Stimulated activated naive CD8-positive, alpha-beta T cell treated with anti-CD3 and anti-CD28 coated beads, Interleukin-15, amount 100 ng/mL, for 72 hours (primary cell): Measurements from ENCODE around the gene ATP9B.

ENCODE experiments used
- ATAC-seq: fragments of 150-1000 bp; cut with Tn5 transposase; 2 replicates; pipeline ENCODE4 v1.10.0; 2021; ENCODE audit warnings: mild to moderate bottlenecking, moderate library complexity
- DNase-seq, 2 donors: peaks; one replicate each; pipeline ENCODE4 v3.0.0; 2021 to 2022
- H3K27ac Mint-ChIP-seq, 2 donors: one replicate each; pipeline ENCODE4 v1.8.0; 2022; ENCODE audit warnings: mild to moderate bottlenecking in 2 of 2, mixed read lengths in 2 of 2, moderate library complexity in 2 of 2
- H3K27me3 Mint-ChIP-seq: one replicate; pipeline ENCODE4 v1.8.0; 2022; ENCODE audit warnings: mixed read lengths
- H3K4me1 Mint-ChIP-seq: one replicate; pipeline ENCODE4 v1.8.0; 2022; ENCODE audit warnings: mild to moderate bottlenecking, mixed read lengths
- H3K4me3 Mint-ChIP-seq, 2 donors: one replicate each; pipeline ENCODE4 v1.8.0; 2022; ENCODE audit warnings: mild to moderate bottlenecking in 2 of 2, mixed read lengths in 2 of 2, moderate library complexity in 1 of 2
- H3K9me3 Mint-ChIP-seq, 2 donors: one replicate each; pipeline ENCODE4 v1.8.0; 2022; ENCODE audit warnings: mixed read lengths in 2 of 2

ATP9B gene

DNA sequence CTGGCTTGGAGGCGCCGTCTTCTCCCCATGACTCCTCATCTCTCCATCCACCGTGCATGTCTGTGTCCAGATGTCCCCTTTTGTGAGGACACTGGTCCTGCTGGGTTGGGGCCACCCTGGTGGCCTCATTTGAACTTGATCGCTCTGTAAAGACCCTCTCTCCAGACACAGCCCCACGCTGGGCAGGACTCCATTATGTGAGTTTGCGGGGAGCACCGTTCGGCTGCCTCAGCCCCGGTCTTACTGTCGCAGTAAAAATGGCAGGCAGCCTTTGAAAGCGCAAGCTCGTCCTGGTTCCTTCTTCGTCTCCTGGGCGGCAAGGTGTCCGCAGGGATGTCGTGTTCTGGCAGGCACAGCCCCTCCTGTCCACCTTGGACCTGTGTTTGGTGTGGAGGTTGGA, 344.2 kb downstream of the ATP9B start:
- H3K27ac Mint-ChIP-seq = peak overlapping the region in 1 of 2 donors; percentile 60
- peaks cover 35% of the 10 kb centered on the region for H3K4me1 Mint-ChIP-seq
- no peaks in the 10 kb centered on the region for H3K27me3 Mint-ChIP-seq
- no peaks in the 10 kb centered on the region for H3K9me3 Mint-ChIP-seq
- no peak overlapping the region for H3K4me3 Mint-ChIP-seq
- ATAC-seq (no peak), DNase-seq (no peak)

DNA sequence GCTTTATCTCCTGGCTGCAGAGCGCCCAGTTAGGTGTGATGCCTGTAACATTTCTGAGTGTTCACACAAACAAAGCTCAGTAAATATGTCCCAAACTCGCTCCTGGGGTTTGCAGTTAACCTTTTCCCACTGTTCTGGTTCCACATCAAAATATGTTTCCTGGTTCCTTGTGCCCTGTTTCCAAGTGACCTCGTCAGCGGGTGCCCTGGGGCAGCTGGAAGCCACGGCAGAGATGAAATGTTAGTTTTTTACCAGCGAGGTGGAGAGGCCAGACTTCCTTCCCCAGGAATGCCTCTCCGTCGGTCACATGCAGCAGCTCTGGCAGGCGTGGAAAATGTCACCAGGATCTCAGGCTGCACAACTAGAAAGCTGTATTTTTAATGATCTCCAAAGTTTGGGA, 344.7 kb downstream of the ATP9B start:
- H3K27ac Mint-ChIP-seq = no peak overlapping the region
- DNase-seq (no peak), ATAC-seq (no peak)
- no peak overlapping the region for H3K4me3 Mint-ChIP-seq
- peaks cover 35% of the 10 kb centered on the region for H3K4me1 Mint-ChIP-seq
- no peaks in the 10 kb centered on the region for H3K9me3 Mint-ChIP-seq
- no peaks in the 10 kb centered on the region for H3K27me3 Mint-ChIP-seq

DNA sequence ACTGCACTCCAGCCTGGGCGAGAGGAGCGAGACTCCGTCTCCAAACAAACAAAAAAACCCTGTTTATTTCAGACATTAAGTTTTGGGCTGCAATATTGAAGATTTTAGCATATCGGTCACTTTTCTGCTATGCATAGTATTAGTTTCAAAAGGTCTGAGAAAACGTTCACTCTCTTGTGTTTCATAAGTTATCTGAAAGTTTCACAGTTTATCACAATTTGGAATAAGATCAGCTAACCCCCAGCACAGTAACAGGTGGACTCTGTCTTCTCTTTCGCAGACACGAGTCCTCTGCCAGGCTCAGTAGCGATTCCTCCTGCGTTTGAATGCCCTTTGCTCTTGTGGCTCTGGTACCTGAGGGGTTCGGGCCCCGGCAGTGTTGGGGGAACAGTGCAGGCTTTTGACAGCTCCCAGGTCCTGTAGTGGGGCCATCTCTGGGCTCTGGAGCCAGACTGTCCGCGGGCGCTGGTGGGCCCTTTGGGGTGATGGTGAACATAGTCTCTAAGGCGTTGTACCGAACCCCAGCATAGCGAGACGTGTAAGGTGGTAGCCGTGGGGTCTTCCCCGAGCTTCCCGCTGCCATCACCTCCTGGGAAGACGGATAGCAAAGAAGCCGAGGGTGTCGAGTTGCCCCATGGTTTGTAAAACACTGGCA, 347.0 kb downstream of the ATP9B start:
- ATAC-seq = no peak
- Mint-ChIP-seq H3K27me3 (no peaks in the 10 kb centered on the region), H3K4me1 (peaks cover 52% of the 10 kb centered on the region), H3K4me3 (no peak overlapping the region), H3K27ac (peak overlapping the region in 1 of 2 donors; percentile 46), H3K9me3 (no peaks in the 10 kb centered on the region)
- DNase-seq = no peak

DNA sequence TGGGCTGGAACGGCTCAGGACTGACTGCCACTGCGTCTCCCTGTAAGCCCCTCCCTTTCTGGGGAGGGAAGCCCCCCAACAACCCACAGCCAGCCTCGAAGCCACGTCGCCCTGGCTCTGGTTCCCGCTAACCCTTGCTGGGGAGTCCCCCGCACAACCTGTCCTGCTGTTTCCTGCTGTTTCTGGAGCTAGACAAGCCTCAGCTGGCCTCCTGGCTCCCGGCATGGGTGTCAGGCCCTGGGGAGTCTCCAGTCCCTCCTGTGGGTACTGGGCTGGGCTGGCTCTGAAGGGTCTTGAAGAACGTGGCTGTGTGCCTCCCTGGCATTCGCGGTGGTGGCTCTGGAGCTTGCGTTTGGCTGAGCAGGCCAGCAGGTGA, 347.5 kb downstream of the ATP9B start:
- H3K27me3 Mint-ChIP-seq = no peaks in the 10 kb centered on the region
- peak overlapping the region; percentile 69 to 79 for H3K27ac Mint-ChIP-seq
- peak; percentile 33 for ATAC-seq
- DNase-seq = no peak
- H3K9me3 Mint-ChIP-seq = no peaks in the 10 kb centered on the region
- H3K4me3 Mint-ChIP-seq = no peak overlapping the region
- peaks cover 54% of the 10 kb centered on the region for H3K4me1 Mint-ChIP-seq

DNA sequence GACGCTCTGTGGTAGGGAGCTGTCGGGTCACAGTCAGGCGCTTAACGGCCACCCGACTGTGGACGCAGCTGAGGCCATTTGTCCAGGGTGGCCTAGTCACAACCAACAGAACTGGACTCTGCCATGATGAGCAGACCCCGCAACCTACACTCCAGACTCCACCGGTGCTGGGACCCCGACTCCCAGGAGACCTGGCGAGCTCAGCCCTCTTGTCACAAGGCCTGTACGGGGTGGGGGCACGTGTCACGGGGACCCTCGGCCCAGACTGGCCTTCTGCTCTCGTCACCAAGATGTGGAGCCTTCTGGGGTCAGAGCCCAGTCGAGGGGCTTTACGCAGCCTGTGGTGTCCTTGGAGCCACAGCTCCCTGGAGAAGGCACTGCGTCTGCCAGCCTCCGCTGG, 349.0 kb downstream of the ATP9B start:
- no peaks in the 10 kb centered on the region for H3K27me3 Mint-ChIP-seq
- no peak overlapping the region for H3K4me3 Mint-ChIP-seq
- H3K27ac Mint-ChIP-seq = no peak overlapping the region
- no peaks in the 10 kb centered on the region for H3K9me3 Mint-ChIP-seq
- DNase-seq (no peak), ATAC-seq (no peak)
- H3K4me1 Mint-ChIP-seq = peaks cover 57% of the 10 kb centered on the region

DNA sequence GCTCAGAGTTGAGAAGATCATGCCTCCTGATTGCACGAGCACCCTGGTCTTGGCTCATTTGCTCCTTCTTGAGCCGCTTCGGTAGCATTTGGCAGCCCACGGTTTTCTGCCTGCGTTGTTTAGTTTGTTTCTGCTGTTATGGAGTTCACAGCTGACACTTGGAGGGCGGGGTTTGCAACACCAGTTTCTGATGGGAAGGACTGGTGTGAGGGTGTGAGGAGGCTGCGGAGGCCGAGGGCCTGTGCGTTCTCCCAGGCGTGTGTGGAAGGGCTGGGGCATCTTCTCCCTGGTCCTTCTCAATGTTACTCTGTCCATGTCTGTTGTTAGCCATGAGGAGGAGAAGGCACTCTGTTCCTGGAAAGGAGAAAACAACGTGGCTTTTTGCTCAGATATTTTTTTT, 349.4 kb downstream of the ATP9B start:
- H3K4me3 Mint-ChIP-seq = no peak overlapping the region
- no peak for DNase-seq
- H3K9me3 Mint-ChIP-seq = no peaks in the 10 kb centered on the region
- no peaks in the 10 kb centered on the region for H3K27me3 Mint-ChIP-seq
- H3K27ac Mint-ChIP-seq = no peak overlapping the region
- no peak for ATAC-seq
- peaks cover 53% of the 10 kb centered on the region for H3K4me1 Mint-ChIP-seq

DNA sequence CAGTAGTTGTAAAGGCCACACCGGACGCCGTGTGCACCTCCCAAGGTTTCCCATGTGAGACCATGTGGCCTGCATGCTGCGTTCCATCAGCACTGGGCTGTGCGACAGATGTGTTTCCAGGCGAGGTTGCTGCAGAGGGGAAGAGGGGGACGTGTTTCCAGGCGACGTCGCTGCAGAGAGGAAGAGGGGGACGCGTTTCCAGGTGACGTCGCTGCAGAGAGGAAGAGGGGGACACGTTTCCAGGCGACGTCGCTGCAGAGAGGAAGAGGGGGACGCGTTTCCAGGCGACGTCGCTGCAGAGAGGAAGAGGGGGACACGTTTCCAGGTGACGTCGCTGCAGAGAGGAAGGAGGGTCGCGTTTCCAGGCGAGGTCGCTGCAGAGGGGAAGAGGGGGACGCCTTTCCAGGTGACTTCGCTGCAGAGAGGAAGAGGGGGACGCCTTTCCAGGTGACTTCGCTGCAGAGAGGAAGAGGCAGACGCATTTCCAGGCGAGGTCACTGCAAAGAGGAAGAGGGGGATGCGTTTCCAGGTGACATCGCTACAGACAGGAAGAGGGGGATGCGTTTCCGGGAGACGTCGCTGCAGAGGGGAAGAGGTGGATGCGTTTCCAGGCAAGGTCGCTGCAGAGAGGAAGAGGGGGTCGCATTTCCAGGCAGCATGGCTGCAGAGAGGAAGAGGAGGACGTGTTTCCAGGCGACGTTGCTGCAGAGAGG, 351.0 kb downstream of the ATP9B start:
- H3K27me3 Mint-ChIP-seq = no peaks in the 10 kb centered on the region
- no peak for DNase-seq
- ATAC-seq = no peak
- no peaks in the 10 kb centered on the region for H3K9me3 Mint-ChIP-seq
- peaks cover 51% of the 10 kb centered on the region for H3K4me1 Mint-ChIP-seq
- H3K27ac Mint-ChIP-seq = peak overlapping the region; percentile 9 to 49
- no peak overlapping the region for H3K4me3 Mint-ChIP-seq

DNA sequence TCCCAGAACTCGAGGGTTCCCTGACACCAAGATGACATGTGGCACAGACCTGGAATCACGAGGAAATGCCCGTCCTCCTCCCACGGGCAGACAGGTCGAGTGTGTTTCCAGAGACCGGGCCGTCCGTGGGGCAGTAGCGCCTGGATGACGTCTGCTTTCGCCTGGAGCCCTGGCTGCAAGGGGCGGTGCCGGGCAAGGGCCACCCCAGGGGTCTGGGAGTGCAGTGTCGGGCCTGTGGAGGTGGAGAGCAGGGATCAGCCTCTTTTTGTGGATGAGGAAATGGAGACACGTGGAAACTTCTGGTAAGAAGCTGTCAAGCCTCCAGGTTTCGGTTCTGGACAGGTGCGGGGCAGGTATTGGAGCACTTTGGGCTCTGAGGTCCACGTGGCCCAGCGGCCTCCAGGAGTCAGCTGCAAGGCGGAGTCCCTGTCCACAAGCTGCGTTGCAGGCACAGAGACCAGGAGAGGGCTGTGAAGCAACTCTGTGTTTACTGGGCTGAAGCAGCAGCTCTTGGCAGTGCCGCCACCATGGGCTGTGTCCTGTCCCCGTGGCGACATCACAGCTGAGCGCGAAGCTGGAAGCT, 352.2 kb downstream of the ATP9B start:
- no peak for DNase-seq
- Mint-ChIP-seq H3K9me3 (no peaks in the 10 kb centered on the region), H3K4me3 (no peak overlapping the region), H3K27me3 (no peaks in the 10 kb centered on the region), H3K27ac (no peak overlapping the region), H3K4me1 (peaks cover 55% of the 10 kb centered on the region)
- no peak for ATAC-seq

DNA sequence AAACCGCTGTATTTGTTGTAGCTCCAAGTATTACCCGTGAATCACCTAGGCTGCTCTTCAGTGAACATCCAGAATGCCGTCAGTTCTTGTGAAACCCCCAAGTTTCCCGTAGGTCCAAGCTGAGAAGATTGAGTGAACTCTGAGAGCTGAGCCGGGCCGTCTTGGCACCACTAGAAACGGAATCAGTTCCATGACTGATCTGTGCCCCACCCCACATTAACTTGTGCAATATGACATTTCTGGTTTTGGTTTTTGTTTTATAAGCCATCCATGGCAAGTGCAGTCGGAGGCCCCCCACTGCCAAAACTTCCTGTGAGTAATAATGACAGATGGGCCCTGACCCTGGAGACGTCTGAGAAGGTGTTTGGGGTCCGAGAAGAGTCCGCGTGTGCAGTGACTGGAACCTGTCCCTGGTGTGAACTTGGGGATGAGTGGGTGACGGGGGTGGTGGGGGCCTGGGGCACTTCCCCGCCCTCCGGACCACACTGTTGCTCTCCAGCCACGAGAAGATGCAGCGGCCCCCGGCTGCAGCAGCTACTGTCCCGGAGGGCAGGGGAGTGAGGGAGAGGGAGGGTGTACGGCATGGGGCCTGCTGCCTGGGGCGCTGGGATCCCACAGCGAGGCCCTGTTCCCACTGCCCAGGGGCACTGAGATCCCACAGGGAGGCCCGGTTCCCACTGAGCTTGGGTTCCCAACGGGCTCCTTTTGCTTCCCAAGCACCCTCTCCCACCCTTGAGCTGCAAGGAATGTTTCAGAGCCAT, 353.0 kb downstream of the ATP9B start:
- Mint-ChIP-seq H3K9me3 (no peaks in the 10 kb centered on the region), H3K4me3 (no peak overlapping the region), H3K4me1 (peaks cover 56% of the 10 kb centered on the region), H3K27me3 (no peaks in the 10 kb centered on the region), H3K27ac (peak overlapping the region; percentile 40 to 54)
- no peak for ATAC-seq
- no peak for DNase-seq

DNA sequence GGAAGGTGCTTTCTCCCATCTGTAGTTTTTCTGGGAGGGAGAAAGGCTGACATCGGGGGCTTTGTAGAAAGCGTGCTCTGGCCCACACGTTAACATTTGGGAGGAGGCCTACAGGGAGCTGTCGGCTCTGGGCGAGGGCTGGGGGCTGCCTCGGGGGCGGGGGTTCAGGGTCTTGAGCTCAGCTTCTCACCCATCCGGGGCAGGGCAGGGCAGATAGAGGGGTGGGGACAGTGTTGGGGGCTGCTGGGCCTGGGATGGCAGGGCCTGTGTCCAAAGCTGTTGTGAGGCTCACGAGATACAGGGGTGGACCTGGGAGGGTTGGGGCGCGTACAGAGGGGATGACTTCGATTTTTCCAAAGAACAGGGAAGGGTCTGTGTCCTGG, 353.6 kb downstream of the ATP9B start:
- DNase-seq = no peak
- Mint-ChIP-seq H3K4me1 (peaks cover 56% of the 10 kb centered on the region), H3K9me3 (no peaks in the 10 kb centered on the region), H3K27ac (no peak overlapping the region), H3K4me3 (no peak overlapping the region), H3K27me3 (no peaks in the 10 kb centered on the region)
- peak; percentile 22 for ATAC-seq

DNA sequence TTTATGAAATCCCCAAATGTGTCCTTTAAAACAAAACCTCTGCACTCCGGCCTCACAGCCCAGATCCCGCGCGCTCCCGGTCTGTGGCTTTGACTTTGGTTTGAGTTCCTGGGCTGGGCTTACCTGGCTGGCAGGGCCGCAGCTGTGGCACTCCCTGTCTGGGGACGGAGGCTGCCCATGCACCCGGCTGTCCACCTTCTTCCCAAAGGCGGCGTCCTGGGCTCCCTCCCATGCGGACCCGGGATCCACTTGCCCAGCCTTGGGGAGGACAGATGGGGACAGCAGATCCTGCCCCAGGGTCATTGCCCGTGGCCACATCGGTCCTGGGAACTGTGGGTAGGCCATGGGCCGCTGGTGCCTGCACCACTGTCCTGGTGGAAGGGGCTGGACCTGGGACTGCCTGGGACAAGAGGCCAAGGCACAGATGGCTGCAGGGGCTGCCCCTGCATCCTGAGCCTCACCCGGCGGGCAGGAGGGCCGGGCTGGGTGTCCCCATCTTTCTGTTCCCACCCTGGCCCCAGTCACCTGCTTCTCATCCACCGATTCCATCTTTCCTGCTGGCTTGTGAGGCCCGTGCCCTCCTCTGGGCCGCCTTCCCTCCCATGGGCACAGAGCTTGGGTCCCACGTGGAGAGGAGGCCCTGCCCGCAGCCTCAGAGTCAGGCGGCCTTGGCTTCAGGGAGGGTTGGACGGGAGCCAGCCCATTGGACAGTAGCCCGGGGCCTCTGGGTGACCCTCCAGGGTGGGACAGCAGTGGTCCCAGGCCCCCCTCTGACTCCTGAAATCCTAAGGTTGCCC, 354.2 kb downstream of the ATP9B start:
- Mint-ChIP-seq H3K4me1 (peaks cover 60% of the 10 kb centered on the region), H3K27ac (peak overlapping the region in 1 of 2 donors; percentile 27), H3K4me3 (no peak overlapping the region), H3K27me3 (no peaks in the 10 kb centered on the region), H3K9me3 (no peaks in the 10 kb centered on the region)
- ATAC-seq = no peak
- DNase-seq = no peak

DNA sequence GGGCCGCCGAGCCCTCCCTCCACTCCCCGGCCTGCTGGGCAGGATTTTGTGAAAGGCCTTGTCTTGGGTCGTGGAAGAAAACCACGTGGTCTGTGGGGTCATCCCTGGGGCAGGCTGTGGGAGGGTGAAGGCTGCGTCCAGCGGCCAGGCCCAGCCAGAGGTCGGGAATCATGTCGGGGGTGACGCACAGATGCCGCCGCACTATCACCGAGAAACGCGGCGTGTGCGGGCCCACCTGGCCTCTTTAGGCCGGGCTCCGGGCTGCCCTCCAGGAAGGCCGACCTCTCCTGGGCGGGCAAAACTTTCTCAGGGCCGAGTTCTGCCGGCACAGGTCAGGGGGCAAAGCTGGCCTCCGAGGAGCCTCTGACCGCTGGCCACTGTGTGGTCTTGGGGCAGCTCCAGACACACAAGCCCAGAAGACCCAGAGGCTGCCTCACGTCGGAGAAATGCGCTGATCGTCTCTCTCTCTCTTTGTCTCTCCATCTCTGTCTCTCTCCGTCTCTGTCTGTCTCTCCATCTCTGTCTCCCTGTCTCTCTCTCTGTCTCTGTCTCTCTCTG, 354.9 kb downstream of the ATP9B start:
- Mint-ChIP-seq H3K27me3 (no peaks in the 10 kb centered on the region), H3K4me3 (no peak overlapping the region), H3K9me3 (no peaks in the 10 kb centered on the region), H3K27ac (peak overlapping the region; percentile 56 to 77), H3K4me1 (peaks cover 62% of the 10 kb centered on the region)
- DNase-seq = no peak
- ATAC-seq = no peak

DNA sequence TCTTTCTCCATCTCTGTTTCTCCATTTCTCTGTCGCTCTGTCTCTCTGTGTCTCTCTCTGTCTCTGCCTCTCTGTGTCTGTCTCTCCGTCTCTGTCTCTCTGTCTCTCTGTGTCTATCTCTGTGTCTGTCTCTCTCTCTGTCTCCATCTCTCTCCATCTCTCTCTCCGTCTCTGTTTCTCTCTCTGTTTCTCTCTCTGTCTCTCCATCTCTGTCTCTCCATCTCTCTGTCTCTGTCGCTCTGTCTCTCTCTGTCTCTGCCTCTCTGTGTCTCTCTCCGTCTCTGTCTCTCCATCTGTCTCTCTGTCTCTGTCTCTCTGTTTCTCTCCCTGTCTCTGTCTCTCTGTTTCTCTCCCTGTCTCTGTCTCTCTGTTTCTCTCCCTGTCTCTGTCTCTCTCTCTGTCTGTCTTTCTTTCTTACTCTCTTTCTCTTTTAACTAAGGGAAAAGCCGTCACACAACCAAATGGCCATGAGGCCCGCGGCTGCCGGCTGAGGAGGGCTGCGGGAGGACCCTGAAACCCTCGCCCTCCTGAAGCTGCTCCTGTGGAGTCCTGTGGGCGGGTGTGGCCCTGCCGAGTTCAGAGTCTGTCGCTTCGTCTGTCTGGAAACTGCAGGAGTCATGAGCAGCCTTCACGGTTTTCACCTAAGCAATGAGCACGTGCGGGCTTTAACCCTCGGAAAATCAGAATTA, 355.8 kb downstream of the ATP9B start:
- ATAC-seq = no peak
- no peaks in the 10 kb centered on the region for H3K9me3 Mint-ChIP-seq

DNA sequence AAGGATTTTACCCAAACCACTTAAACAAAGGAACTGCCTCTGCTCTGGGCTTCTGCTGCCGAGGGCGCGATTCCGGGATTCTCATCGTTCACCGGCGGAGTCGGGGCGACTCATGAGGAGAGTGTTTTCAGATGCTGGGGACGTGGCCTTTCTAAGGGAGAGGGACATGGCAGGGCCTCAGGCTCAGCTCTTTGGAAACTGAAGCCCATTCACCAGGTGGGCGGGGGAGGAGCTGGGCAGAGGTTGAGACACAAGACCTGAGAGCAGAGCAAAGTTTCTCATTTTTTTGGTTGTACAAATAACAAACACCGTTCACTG, 356.3 kb downstream of the ATP9B start:
- no peaks in the 10 kb centered on the region for H3K27me3 Mint-ChIP-seq
- DNase-seq (no peak), ATAC-seq (no peak)
- H3K27ac Mint-ChIP-seq = peak overlapping the region in 1 of 2 donors; percentile 86
- no peaks in the 10 kb centered on the region for H3K9me3 Mint-ChIP-seq
- H3K4me1 Mint-ChIP-seq = peaks cover 56% of the 10 kb centered on the region
- no peak overlapping the region for H3K4me3 Mint-ChIP-seq

More for the DNA sequence above, 355.8 kb downstream of the ATP9B start:
- no peak for DNase-seq
- peak overlapping the region; percentile 77 to 86 for H3K27ac Mint-ChIP-seq
- H3K27me3 Mint-ChIP-seq = no peaks in the 10 kb centered on the region
- H3K4me3 Mint-ChIP-seq = no peak overlapping the region
- H3K4me1 Mint-ChIP-seq = peaks cover 61% of the 10 kb centered on the region
